GM06990 (cell line): ENCODE results near the gene SPDEF.

Source experiments
- DNase-seq: peaks from one replicate; pipeline ENCODE4 v3.0.0-alpha.2; 2011; ENCODE audit not compliant: insufficient read length; ENCODE audit errors: extremely low read depth
- H3K27me3 ChIP-seq: replicated peaks from 2 replicates; pipeline ENCODE4 v1.6.0; 2011; ENCODE audit warnings: low read length; ENCODE audit not compliant: control insufficient read depth, insufficient read depth
- H3K36me3 ChIP-seq: 2 replicates; pipeline ENCODE4 v1.5.1; 2011; ENCODE audit warnings: low read length; ENCODE audit not compliant: control insufficient read depth, insufficient read depth
- H3K4me3 ChIP-seq: replicated peaks from 2 replicates; pipeline ENCODE4 v1.5.1; 2011; ENCODE audit warnings: low read depth, mild to moderate bottlenecking, control low read depth, low read length
- TF ChIP-seq, protein P1 (sequence below): IDR thresholded peaks from 2 replicates; pipeline ENCODE4 v1.5.1; 2011; ENCODE audit warnings: low read length, control low read depth, mild to moderate bottlenecking, inconsistent platforms; ENCODE audit not compliant: insufficient read depth, poor library complexity, severe bottlenecking

Gene SPDEF

DNA sequence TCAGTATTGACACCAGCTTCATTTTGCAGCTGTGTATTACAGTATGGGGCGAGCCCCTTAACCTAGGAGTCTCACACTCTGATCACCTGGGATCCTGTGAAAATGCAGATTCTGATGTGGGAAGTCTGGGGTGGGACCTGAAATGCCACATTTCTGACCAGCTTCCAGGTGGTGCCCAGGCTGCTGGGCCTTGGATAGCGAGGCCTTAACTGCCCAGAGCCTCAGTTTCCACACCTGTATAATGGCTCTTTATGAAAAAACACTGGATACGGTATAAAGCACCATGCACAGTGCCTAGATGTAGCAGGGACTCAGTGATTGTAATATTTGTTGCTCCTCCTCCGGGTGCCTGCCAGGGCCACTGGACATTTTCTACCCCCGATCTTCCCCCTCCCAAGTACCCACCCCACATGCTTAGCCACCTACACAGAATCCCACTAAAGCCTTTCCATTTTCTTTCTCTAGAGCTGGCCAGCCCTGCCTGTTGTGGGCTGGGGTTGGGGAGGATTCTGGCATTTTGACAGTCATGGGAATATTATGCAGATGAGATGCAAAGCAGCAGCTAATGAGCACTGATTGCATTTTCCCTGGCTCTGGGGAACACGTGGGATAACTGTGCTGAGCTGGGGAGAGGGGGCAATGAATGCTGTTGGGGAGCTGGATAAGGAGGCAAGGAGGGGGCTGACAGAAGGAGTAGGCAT, 44.8 kb downstream of the SPDEF start:
- TF ChIP-seq, protein P1, sequence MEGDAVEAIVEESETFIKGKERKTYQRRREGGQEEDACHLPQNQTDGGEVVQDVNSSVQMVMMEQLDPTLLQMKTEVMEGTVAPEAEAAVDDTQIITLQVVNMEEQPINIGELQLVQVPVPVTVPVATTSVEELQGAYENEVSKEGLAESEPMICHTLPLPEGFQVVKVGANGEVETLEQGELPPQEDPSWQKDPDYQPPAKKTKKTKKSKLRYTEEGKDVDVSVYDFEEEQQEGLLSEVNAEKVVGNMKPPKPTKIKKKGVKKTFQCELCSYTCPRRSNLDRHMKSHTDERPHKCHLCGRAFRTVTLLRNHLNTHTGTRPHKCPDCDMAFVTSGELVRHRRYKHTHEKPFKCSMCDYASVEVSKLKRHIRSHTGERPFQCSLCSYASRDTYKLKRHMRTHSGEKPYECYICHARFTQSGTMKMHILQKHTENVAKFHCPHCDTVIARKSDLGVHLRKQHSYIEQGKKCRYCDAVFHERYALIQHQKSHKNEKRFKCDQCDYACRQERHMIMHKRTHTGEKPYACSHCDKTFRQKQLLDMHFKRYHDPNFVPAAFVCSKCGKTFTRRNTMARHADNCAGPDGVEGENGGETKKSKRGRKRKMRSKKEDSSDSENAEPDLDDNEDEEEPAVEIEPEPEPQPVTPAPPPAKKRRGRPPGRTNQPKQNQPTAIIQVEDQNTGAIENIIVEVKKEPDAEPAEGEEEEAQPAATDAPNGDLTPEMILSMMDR = no peak
- Histone ChIP-seq H3K4me3 (no peak overlapping the region), H3K27me3 (no peaks in the 10 kb centered on the region; the same call in 1 of the 2 replicates), H3K36me3 (no peaks in the 10 kb centered on the region)
- no peak for DNase-seq

DNA sequence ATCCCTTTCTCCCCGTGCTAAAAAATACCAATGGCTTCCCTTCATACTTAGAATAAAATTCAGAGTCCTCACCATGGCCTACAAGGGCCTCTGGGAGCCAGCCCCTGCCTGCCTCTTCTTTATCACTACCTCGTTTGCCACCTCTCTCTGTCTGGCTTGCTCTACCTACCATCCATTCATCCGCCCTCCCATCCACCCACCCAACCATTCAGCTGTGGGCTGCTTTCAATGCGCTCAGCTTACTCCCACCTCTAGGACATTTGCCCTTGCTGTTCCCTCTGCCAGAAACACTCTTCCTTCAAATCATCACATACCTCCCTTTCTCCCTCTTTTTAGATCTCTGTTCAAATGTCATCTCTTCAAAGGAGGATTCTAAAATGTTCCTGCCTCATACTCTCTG, 45.8 kb downstream of the SPDEF start:
- TF ChIP-seq, protein P1 = no peak
- Histone ChIP-seq H3K36me3 (no peaks in the 10 kb centered on the region), H3K4me3 (no peak overlapping the region), H3K27me3 (no peaks in the 10 kb centered on the region)
- no peak for DNase-seq

GRCh38 chr6:34509782-34510181, 46.3 kb downstream of the SPDEF start:
- H3K27me3 ChIP-seq = no peaks in the 10 kb centered on the region
- H3K4me3 ChIP-seq = no peak overlapping the region
- DNase-seq = no peak
- H3K36me3 ChIP-seq = no peaks in the 10 kb centered on the region
- TF ChIP-seq, protein P1 = no peak

DNA sequence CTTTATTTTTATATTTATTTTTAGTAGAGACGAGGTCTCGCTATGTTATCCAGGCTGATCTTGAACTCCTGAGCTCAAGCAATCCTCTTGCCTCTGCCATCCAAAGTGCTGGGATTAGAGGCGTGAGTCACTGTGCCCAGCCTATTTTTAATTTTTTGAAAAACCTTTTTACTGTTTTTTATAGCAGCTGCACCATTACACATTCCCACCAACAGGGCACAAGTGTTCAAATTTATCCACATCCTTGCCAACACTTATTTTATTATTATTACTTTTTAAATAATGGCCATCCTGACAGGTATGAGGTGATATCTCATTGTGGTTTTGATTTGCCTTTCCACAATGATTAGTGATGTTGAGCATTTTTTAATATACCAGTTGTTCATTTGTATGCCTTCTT, 47.7 kb downstream of the SPDEF start:
- Histone ChIP-seq H3K4me3 (no peak overlapping the region), H3K27me3 (no peaks in the 10 kb centered on the region; the same call in 1 of the 2 replicates), H3K36me3 (no peaks in the 10 kb centered on the region)
- no peak for DNase-seq
- TF ChIP-seq, protein P1 = no peak

DNA sequence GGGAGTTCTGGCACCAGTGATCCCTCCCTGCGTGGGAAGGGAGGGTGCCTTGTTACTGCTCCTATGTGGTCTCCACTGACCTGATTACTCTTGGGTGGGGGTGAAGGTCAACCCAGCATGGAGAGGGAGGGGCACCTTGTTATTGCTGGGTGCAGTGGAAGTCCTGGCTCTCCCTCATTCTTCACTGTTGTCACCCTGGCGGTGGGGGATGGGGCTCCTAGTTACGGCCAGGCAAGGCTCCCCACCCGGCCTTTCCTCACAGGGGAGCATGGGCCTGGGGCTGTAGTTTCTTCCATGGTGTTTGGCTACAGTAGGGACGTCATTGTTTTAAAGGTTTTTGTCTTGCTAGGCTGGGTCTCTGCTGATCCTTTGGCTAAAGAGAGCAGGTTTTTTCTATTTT, 49.4 kb downstream of the SPDEF start:
- Histone ChIP-seq H3K27me3 (no peaks in the 10 kb centered on the region; the same call in 1 of the 2 replicates), H3K36me3 (no peaks in the 10 kb centered on the region), H3K4me3 (no peak overlapping the region)
- DNase-seq = no peak
- TF ChIP-seq, protein P1 = no peak

DNA sequence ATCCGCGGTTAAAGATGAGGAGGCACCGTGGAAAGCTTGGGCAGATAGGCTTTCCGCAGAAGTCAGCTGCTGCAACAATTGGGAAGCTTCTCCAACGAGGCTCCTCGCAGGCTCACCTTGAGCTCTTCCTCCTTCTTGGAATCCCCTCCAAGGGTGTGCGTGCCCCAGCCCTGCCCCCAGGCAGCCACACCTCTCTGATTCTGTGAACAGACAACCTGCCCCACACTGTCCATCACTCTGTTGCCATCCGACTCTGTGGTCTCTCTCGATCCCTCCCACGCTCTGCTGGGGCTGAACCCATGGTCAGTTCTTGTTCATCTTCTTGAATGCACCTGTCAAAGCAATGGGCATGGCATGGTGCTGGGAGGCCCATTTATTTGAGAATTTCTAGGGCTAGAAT, 58.7 kb downstream of the SPDEF start:
- no peaks in the 10 kb centered on the region for H3K27me3 ChIP-seq
- no peak overlapping the region for H3K4me3 ChIP-seq
- DNase-seq = no peak
- no peaks in the 10 kb centered on the region for H3K36me3 ChIP-seq
- TF ChIP-seq, protein P1 = no peak
